ENCODE measurements around the gene LACTB.

The LACTB gene

GRCh38 chr15:63185206-63185605, 63.5 kb downstream of the LACTB start:
- Mint-ChIP-seq H3K27ac (no peak overlapping the region), H3K27me3 (ENCODE audit: low read depth) (no peaks in the 10 kb centered on the region), H3K9me3 (no peaks in the 10 kb centered on the region), H3K36me3 (ENCODE audit: low read depth) (no peaks in the 10 kb centered on the region), H3K4me3 (peak overlapping the region in 1 of 3 experiments; percentile 4), H3K4me1 (peaks cover 14% of the 10 kb centered on the region)
- no peak for TF ChIP-seq CTCF (IDR thresholded peaks at IDR 0.05; ENCODE audit: unreplicated experiment in 3 of 3)

- no peak for TF ChIP-seq CTCF (IDR thresholded peaks at IDR 0.05; ENCODE audit: unreplicated experiment in 3 of 3)
- Mint-ChIP-seq H3K27me3 (ENCODE audit: low read depth) (no peaks in the 10 kb centered on the region), H3K4me1 (peaks cover 23% of the 10 kb centered on the region), H3K27ac (peak overlapping the region in 1 of 3 experiments; percentile 39), H3K36me3 (ENCODE audit: low read depth) (no peaks in the 10 kb centered on the region), H3K9me3 (no peaks in the 10 kb centered on the region), H3K4me3 (peak overlapping the region in 1 of 3 experiments; percentile 46)
Measured at GRCh38 chr15:63186065-63186464, 64.4 kb downstream of the LACTB start.

GRCh38 chr15:63187589-63188226, 66.0 kb downstream of the LACTB start:
- TF ChIP-seq CTCF (IDR thresholded peaks at IDR 0.05; ENCODE audit: unreplicated experiment in 3 of 3): no peak
- Mint-ChIP-seq H3K4me1 (peaks cover 39% of the 10 kb centered on the region), H3K27ac (peak overlapping the region; percentile 53 to 93 (median 92)), H3K9me3 (no peaks in the 10 kb centered on the region), H3K36me3 (ENCODE audit: low read depth) (no peaks in the 10 kb centered on the region), H3K4me3 (peak overlapping the region; percentile 92 to 94 (median 93)), H3K27me3 (ENCODE audit: low read depth) (no peaks in the 10 kb centered on the region)

GRCh38 chr15:63188247-63188925, 66.7 kb downstream of the LACTB start:
- Mint-ChIP-seq H3K4me3 (peak overlapping the region; percentile 92 to 94 (median 93)), H3K27ac (peak overlapping the region; percentile 92 to 93 (median 93)), H3K9me3 (no peaks in the 10 kb centered on the region), H3K36me3 (ENCODE audit: low read depth) (no peaks in the 10 kb centered on the region), H3K4me1 (peaks cover 39% of the 10 kb centered on the region), H3K27me3 (ENCODE audit: low read depth) (no peaks in the 10 kb centered on the region)
- no peak for TF ChIP-seq CTCF (IDR thresholded peaks at IDR 0.05; ENCODE audit: unreplicated experiment in 3 of 3)

- H3K4me3 Mint-ChIP-seq: peak within 1 kb of the TSS; percentile 92 to 94 (median 93)
- no peaks in the 10 kb centered on the region for H3K36me3 Mint-ChIP-seq (ENCODE audit: low read depth)
- peaks cover 44% of the 10 kb centered on the region for H3K4me1 Mint-ChIP-seq
- no peaks in the 10 kb centered on the region for H3K9me3 Mint-ChIP-seq
- H3K27me3 Mint-ChIP-seq (ENCODE audit: low read depth): no peaks in the 10 kb centered on the region
- H3K27ac Mint-ChIP-seq: peak within 1 kb of the TSS; percentile 92 to 93 (median 93)
- no peak for TF ChIP-seq CTCF (IDR thresholded peaks at IDR 0.05; ENCODE audit: unreplicated experiment in 3 of 3)
Measured at GRCh38 chr15:63188926-63189871, 67.5 kb downstream of the LACTB start, which contains the start of gene RAB8B. Gene RAB8B, plus strand, starts transcription at chr15:63189606. Its CDS starts 19 bp downstream, at chr15:63189625.

Measured in nephron (organoid).